ENCODE results near the gene ANTKMT. TPM values are rescaled to one million over a fixed set of nuclear protein-coding genes. Genes with fewer than 3 reads are reported as not detected.
A peak's percentile ranks its signal among the peaks of the same experiment; 100 is the strongest.

ANTKMT gene
- total RNA-seq, 1 donor from 2014 or later: 54.7 TPM

DNA sequence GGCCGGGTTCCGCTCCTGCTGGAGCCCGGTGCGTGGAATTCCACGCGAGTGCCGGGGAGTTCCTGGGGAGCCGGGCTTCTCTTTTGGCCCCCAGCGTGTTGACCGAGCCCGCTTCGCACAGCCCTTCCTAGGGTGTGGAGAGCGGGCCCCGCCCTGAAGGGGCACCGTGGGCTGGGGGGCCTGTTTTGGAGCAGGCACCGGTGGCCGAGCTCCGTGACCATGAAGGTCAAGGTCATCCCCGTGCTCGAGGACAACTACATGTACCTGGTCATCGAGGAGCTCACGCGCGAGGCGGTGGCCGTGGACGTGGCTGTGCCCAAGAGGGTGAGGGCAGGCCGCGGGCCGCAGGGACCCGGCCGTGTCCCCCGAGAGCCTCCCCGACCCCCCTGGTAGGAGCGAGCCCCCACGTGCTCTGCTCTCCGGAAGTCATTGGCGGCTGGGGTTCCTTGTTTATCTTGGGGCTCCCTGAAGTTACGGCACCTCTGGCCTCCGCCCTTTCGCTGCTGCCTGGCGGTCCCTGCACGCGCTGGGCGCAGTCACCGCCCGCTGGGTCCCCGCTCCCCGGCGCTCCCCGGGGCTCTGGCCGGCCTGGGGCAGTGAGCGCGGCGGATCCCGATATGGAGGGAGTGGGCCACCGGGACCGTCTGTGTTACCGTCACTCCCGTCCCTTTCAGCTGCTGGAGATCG lies 6.5 kb downstream of the ANTKMT start:
- no peak for DNase-seq (ENCODE audit: low spot score)

DNA sequence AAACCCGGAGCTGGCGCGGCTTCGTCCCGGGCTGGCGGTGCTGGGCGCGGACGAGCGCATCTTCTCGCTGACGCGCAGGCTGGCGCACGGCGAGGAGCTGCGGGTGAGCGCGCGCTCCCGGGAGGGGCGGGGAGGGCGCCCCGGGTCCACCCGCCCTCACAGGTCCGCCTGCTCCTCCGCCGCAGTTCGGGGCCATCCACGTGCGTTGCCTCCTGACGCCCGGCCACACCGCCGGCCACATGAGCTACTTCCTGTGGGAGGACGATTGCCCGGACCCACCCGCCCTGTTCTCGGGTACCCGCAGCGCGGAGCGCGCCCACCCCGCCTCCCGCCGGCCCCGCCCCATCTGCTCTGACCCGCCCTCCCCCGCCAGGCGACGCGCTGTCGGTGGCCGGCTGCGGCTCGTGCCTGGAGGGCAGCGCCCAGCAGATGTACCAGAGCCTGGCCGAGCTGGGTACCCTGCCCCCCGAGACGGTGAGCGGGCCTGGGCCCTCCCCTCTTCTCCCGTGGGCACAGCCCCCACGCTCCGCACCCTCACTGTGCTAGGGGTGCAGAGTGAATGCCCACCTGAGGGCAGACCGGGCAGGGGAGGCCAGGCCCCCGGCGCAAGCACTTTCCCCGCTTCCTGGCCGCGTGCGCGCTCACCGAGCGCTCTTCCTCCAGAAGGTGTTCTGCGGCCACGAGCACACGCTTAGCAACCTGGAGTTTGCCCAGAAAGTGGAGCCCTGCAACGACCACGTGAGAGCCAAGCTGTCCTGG lies 7.4 kb downstream of the ANTKMT start:
- peak; percentile 57 for DNase-seq (ENCODE audit: low spot score)

GRCh38 chr16:728890-729744 lies 8.2 kb downstream of the ANTKMT start:
- DNase-seq (ENCODE audit: low spot score): no peak

DNA sequence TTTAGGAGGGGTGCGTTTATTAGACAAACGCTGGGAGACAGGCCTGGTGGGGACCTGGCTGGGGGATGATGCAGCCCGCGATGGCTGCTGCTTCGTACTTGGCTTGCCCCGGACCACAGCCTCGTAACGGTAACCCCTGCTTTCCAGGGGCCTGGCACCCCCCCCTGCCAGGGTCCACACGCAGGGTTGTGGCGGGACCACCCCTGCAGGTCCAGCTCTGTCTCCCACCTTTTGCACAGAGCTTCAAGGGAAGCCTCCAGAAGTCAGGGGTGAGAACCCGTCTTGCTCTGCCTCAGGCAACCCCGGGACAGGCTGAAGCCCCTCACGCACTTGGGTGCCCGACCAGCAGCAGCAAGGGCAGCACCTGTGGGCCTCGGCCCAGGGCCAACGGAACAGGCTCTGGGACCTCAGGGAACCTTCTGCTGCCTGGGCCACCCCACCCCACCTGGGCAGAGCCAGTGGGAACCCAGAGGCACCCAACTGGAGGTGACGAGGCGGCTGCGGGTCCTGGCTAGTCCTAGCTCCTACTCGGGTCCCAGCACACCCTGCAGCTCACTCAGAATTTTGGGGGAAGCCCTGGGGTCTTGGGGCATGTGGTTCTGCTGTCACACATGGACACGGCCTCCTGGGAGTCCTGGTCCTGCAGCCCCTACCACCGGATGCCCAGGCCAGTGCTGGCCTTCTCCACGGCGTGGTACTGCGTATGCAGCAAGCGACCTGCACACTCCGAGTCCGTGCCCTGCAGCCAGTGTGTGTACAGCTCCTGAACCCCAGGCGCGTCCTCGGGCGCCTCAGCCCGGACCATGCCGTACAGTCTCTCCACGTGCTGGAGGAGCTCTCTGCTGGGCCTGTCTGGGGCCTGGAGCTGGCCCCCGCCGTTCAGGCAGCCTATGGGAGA lies 9.1 kb downstream of the ANTKMT start:
- no peak for DNase-seq (ENCODE audit: low spot score)

GRCh38 chr16:730666-731509 lies 9.9 kb downstream of the ANTKMT start:
- DNase-seq (ENCODE audit: low spot score): no peak

DNA sequence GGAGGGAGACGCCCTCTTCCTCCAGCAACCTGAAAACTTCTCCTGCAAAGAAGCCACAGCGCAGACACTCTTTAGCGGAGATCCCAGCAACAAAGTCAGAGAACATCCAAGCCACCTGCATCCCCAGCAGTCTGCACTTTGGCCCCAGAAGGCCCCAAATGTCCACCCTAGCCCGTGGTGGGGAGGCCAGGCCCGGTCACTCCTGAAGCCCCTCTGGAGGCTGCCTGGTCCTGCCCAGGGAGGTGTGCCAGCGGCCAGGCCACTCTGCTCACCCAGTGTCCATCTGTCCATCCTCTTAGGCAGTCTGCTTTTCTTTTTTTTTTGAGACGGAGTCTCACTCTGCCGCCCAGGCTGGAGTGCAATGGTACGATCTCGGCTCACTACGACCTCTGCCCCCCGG lies 11.4 kb downstream of the ANTKMT start:
- DNase-seq (ENCODE audit: low spot score): no peak

GRCh38 chr16:732936-733335 lies 12.0 kb downstream of the ANTKMT start:
- no peak for DNase-seq (ENCODE audit: low spot score)

- DNase-seq (ENCODE audit: low spot score): no peak
These were observed 12.6 kb downstream of the ANTKMT start for GRCh38 chr16:733382-734207.

DNA sequence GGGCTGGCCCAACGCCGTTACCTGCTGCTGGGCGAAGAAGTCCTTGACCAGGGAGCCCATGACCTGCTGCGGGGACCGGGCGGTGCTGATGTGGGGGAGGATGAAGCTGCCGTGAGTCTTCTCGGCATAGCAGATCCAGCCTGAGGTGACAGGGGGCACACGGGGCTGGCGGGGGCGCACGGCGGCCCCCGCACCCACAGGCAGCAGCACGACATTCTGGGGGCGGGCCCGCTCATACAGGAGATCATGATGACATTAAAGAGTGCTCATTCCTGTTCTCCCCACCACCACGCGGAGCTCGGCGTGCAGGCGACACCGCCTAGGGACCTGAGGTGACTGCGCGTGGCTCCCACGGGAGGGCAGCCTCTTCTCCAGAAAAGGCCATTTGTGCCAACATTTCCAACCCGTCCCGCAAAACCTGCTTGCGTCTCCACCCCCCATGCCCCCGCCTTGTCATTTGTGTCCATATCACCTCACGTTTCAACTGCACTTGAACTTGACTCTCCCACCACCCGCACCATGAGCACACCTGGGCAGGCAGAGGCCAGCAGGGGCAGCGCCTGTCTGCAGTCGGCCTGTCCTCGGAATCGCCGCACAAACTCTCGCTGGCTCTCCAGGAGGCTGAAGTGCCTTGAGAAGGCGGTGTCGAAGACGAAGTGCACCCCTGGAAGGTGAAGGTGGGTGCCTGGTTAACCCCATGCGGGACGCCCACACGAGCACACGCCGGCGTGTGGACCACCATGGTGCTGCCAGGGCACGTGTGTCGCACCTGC lies 13.4 kb downstream of the ANTKMT start:
- DNase-seq (ENCODE audit: low spot score): no peak

DNA sequence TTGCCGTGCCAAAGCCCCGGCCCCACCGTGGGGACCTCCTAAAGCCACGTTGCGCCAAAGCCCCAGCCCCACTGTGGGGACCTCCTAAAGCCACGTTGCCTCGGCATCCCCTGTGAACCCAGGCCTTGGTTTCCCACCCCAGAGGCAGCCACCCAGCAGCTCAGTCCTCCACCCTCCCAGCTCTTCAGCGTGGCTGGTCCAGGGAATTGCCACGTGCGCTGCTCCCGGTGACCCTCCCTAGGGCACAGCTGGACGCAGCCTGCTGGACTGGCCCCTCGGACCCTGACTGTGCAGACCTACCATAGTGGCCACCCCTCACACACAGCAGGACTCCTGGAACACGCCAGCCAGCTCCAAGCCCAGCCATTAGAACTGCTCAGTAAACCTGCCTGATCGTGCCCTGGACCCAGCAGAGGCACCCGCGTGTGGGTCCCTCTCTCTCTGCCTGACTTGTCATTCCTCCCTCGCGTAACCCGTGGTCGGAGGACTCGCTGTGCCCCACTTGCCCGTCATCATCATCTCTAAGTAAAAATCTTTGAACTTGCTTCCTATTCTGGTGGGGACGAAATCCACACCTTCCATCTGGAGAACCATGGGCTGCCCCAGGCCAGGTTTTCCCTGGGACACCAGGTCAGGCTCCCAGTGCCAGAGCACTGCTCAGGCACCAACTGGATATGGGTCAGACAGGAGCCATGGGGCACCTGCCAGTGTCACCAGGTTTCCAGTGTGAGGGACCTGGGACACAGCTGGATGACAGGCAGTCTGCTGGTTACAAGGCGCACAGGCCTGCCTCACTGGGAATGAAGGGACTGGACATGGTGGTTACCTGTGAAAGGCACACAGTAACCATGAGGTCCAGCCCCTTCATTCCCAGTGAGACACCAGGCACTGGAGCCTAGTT lies 14.3 kb downstream of the ANTKMT start:
- no peak for DNase-seq (ENCODE audit: low spot score)

- DNase-seq (ENCODE audit: low spot score): no peak
These were observed 15.1 kb downstream of the ANTKMT start for GRCh38 chr16:735982-736453.

- no peak for DNase-seq (ENCODE audit: low spot score)
These were observed 16.1 kb downstream of the ANTKMT start for GRCh38 chr16:736936-737481.

GRCh38 chr16:739560-740458 lies 18.9 kb downstream of the ANTKMT start:
- no peak for DNase-seq (ENCODE audit: low spot score)

DNA sequence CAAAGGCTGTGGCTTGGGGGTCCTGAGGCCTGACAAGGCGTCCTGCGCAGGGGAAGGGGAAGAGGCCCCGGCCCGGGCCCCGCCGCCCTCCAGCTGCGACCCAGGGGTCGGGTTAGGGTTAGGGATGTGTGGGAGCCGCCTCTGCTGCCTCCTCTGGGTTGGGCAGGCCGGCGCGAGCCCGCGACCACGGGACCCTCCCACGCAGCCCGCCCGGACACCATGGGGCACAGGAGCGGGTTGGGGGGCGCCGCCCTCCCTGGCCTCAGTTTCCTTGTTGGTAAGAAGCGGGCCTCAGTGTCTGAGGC lies 19.5 kb downstream of the ANTKMT start:
- no peak for DNase-seq (ENCODE audit: low spot score)

DNA sequence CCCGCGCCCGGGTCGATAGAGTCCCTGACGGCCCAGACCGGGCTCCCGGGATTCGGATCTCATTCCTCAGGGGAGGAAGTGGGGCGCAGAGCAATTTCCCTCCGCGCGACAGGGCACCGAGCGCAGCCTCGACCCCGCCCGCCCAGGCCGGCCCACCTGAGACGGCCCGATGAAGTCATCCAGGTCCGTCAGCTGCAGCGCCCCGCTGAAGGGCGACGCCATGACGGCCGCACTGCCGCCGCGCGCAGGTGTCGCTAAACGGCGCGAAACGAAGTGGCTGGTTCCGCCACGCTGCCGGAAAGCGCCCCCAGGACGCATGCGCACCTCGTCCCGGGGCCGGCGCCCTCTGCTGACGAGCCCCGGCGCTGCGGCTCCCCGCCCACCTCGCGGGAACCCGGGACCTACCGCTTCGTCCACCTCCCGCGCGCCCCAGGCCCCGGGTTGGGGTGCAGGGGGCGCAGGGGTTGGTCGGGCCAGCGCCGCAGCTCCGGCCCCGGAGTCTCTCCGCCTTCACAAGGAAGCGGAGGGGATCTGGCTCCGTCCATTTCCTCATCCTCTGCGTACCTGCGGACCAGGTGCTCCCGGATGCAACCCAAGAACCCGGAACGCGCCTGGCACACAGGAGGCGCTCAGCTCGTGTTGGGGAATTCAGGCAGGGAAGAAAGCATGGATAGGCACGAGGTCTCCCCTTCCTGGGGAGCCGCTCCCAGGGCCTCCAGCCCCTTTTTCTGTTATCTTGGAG lies 20.0 kb downstream of the ANTKMT start, which contains the start of gene CIAO3:
TSS of gene CIAO3 (minus strand) at position 234 of the 742 bp plus-strand sequence. CDS start at position 222, 12 bp downstream.
- peak; percentile 90 for DNase-seq (ENCODE audit: low spot score)
